ENCODE results near the gene INPP5A.
"Not testable (repeated sequence)": the region's sequence is repeated elsewhere in the genome, so short reads cannot be mapped to it uniquely, and the experiment has no call there.

INPP5A gene

DNA sequence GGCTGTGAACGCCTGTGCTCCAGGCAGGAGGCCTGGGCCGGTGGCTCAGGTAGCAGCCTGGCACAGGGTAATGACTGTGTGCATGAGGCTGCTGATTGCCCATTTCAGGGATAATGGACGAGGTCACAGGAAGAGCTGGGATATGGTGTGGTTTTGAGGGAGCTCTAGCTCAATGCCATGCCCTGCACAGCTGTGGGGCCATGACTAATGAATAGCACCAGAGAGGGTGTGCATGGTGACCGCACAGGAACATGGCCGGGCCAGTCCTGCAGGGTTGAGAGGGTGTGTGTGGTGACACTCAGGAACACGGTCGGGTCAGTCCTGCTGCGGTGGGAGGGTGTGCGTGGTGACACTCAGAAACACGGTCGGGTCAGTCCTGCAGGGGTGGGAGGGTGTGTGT lies 226.5 kb downstream of the INPP5A start:
- DNase-seq (ENCODE audit: low read depth) = no peak

DNA sequence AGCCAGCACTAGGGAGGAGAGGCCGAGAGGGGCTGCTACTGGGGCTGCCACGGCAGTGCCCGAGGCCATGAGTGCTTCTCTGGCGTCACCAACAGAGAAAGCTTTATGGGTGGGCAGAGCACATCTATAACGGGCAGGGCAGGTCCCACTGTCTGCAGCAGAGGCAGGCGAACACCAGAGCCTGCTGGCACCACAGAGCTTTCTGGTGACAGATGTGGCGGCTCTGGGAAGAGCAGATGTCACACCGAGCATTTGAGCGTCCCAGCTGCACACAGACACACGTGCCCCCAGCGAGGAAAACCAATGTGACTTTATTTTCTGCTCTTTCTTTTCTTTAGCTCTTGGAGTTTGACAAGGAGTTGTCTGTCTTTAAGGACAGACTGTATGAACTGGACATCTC lies 227.8 kb downstream of the INPP5A start:
- no peak for DNase-seq (ENCODE audit: low read depth)

- no peak for DNase-seq (ENCODE audit: low read depth)
Measured at GRCh38 chr10:132766291-132766690, 228.7 kb downstream of the INPP5A start.

DNA sequence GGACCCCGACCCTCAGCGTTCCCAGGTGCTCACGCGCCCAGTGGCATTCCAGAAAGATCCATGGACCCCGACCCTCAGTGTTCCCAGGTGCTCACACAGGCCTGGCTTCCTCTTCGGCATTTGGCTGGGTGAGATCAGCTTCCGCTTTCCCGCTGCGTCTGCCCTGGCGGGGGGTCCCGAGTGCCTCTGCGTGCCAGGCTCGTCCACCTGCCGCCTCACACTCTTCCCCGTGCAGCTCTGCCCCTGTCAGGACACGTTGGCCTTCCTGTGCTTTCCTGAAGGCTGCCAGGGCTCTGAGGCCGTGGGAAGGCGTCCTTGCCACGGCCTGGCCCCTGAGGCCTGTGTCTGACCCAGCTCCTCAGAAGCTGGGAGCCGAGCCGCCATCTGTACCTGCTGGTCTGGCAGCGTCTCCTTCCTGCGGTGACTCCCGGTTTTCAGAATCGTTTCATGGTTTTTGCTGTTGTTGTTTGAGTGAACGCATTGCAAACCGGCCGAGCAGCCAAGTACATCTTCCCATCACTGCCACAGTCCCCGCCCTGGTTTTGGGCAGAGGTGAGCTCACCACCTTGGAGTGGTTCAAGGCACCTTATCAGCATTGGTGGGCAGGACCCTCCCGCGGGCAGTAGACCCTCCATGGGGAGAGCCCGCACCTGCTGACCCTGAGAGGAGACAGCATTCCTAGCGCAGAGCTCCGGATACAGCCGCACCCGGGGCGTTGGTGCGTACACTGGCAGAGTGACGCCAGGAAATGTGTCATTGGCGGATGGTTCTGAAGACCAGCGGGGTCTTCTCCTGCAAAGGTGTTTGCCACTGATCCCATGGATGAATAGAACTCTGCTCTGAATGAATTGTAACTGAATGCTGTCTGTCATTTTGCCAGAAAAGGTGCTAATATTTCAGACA lies 231.0 kb downstream of the INPP5A start:
- no peak for DNase-seq (ENCODE audit: low read depth)

DNA sequence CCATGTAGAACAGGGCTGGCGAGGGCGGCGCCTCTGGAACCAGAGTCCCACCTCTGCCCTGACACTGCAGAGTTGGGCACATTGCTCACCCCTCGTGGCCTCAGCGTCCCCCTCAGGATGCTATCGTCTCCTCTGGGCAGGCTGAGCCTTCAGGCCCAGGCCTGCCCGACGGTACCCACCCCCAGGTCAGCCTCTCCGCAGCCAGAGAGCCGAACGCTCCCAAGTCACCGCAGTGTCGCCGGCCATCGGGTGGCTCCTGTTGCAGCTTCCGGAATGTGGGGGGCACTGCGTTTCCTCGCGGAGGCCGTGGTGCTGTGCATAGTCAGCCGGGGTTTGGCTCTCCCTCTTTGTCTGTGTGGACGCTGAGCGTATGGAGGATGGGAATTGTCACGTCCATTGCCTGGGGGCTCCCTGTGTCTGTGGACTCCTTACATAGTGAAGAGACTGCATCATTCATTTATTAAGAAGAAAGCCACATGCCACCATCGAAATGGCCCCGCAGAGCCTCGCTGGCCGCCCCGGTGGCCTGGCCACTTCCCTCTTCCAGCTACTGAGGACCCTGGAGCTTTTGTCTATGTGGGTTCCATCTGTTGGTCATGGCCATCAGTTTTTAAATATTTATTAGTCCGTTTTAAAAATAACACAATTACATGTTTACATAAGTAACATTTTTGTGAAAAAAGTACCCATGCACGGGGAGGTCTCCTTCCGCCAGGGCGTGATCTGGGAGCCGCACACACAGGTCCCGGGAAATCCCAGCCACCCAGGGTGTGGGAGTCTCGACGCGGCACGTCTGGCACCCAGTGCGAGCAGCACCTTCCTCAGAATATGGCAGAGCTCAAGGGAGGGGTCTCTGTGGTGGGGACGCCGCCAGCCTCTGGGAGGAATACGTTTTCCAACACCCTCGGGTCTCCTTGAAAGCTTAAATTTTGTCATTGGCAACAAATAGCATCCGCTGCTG lies 232.8 kb downstream of the INPP5A start:
- DNase-seq (ENCODE audit: low read depth) = no peak

DNA sequence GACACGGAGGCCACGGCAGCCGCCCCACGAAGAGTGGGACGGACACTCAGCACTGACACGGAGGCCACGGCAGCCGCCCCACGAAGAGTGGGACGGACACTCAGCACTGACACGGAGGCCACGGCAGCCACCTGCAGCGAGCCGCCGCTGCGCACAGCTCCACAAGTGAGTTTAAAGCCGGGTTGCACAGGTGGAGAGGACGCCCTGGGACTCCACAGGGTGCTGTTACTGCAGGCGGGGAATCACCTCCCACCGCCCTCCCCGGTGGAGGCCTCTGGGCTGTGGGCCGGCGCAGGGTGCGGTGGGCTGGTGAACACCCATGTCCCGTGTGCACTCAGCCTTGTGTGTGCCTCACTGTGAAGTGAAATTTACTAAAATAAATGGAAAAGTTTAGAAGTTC lies 235.2 kb downstream of the INPP5A start:
- DNase-seq (ENCODE audit: low read depth) = not testable (repeated sequence)

DNA sequence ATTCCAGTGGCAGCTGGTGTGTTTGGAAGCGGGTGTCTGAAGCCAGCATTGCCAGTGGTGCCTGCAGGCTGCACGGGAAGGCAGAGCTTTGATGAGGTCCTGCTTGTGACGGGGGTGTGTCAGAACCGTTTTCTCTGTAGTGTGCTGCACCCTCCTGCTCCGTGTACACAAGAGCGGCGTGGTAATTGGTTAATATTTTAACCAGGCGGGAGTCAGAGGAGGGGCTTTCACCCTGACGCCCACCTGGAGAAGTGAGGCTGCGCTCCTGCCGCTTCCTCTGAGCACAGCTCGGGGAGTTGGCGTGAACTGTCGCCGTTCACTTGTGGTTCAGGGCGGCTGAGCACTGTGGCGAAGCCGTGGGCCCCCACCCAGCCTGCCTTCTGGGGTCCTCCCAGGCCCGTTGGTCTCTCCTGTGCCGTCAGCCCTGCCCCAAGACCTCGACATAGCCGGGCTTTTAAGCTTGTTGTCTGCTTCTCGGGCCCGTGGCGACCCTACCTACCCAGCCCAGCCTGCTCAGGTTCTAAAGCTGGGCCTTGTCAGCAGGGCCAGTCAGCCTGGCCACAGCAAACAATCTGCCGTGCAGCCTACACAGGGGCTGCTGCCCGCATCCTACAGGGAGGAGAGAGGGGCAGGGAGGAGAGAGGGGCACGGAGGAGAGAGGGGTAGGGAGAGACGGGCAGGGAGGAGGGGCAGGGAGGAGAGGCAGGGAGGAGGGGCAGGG lies 236.8 kb downstream of the INPP5A start:
- no peak for DNase-seq (ENCODE audit: low read depth)

- DNase-seq (ENCODE audit: low read depth) = no peak
Measured at GRCh38 chr10:132774902-132775863, 237.6 kb downstream of the INPP5A start.

GRCh38 chr10:132776186-132776585 lies 238.6 kb downstream of the INPP5A start:
- no peak for DNase-seq (ENCODE audit: low read depth)

GRCh38 chr10:132776821-132777220 lies 239.2 kb downstream of the INPP5A start:
- DNase-seq (ENCODE audit: low read depth) = no peak

DNA sequence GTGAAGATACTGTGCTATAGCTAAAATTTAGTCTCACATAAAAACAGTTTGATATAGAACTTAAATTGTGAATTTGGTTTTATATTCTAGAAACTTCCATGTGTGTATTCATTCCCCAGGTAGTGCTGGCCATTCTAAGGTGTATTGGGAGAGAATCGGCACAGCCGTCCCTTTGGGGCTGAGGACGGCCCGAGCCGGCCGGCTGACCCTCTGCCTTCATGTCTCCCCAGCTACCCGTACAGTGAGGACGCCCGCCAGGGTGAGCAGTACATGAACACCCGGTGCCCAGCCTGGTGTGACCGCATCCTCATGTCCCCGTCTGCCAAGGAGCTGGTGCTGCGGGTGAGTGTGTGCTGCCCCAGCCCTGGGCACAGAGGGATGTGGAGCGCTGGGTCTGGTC lies 239.9 kb downstream of the INPP5A start:
- DNase-seq (ENCODE audit: low read depth) = no peak

DNA sequence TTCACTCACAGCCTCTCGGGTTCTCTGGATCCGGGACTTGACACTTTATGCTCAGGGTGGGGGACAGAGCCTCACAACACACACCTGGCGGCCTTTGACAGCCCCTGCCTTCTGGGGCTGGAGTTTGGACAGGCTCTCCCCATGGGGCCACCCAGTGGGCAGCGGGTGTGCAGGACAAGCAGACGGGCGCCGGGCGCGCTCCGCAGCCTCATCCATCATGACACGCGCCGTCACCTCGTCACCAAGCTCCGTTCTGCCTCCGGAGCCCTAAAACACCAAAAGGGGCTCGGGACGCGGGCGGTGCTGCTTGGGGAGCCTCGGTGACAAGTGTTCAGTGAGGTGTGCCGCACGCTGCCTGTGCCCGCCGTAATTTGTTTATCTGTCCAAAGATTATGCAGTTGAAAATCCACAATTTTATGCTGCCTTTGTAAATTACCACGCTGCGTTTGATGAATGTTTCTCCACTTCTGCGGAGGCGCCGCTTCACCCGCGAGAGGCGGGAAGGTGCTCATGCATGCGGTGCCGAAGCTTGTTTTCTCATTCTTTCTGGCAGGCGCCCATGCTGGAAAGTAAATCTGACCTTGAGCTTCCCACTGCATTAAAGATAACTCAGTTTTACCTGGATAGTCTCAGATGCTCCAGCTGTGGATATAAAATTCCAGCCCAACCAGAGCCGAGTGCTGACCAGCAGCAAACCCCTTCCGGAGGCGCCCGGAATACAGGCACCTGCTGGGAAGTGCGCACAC lies 242.1 kb downstream of the INPP5A start:
- DNase-seq (ENCODE audit: low read depth) = no peak

DNA sequence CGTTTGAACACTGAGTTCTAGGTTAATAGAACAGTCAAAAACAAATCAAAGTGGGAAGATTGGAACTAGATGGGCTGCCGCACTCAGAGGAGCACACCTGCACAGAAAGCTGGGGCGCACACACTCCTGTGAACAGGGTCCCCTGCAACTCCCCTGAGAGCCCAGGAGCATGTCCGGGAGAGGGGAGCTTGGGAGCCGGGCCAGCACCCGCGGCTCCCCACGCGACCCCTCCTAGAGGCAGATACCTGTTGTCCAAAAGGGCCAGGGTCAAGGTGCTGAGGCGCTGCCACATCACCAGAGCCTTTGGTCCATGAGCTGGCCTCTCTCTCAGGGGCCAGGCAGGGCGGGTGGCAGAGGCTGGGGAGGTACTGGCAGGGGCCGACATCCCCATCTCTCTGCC lies 242.8 kb downstream of the INPP5A start:
- DNase-seq (ENCODE audit: low read depth) = no peak

DNA sequence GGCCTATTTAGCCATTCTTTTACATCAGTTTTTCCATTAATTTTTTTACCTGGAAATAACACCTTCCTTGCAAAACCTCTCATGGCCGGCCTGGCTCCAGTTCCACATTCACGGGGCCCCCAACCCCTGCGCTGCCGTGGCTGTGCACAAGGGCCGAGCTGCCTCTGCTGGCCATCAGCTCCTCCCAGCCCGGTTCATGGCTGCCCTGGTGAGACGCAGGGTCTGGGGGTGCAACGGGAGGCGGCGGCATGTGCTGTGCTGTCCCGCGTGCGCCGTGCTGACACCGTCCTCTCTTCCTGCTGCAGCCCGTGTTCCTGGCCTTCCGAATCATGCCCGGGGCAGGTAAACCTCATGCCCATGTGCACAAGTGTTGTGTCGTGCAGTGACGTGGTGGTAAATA lies 244.0 kb downstream of the INPP5A start:
- no peak for DNase-seq (ENCODE audit: low read depth)

DNA sequence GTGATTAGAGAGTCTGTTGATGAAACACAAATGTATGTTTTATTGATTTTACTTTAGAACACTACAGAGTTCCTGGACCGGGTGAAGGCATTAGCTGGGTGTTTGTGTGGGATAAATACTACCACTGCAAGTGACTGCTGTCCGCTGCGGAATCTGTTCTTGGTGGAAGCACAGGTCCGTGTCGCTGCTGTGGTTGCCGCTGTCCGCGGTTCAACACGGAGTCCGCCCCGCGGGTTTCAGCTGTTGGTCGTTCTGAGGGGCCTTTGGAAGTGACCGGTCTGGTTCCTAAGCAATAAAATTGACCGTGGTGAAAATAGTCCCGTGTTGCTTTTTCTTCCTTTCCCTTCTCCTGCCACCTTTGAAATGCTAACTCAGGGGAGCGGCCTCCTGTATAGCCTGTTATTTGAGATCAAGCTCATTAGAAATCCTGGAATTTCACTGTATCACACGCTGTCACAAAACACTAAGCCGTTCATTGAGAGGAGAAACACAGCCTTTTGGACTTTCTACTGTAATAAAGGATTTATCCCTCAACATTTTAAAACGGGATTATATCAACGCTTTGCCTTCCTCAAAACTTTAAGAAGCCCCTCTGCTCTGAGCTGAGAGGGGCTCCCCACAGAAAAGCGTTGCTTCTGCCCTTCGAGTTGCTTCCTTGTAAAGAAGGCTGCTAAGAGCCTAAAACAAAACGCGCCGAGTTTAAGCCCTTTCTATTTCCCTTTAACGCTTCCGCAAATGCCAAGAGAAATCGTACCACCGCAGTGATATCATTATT lies 245.8 kb downstream of the INPP5A start:
- DNase-seq (ENCODE audit: low read depth) = no peak

GRCh38 chr10:132783940-132784865 lies 246.6 kb downstream of the INPP5A start:
- DNase-seq (ENCODE audit: low read depth) = no peak

GRCh38 chr10:132784866-132785722 lies 247.5 kb downstream of the INPP5A start:
- no peak for DNase-seq (ENCODE audit: low read depth)
